Endothelial cell (in vitro differentiated cells): ENCODE results near the gene MGAT3. TPM values are rescaled to one million over a fixed set of nuclear protein-coding genes. Genes with fewer than 3 reads are reported as not detected.

Source experiments
- DNase-seq: peaks from one replicate; pipeline ENCODE4 v3.0.0; 2021; ENCODE audit warnings: low spot score
- H3K27ac Mint-ChIP-seq: one replicate; pipeline ENCODE4 v1.8.0; 2021; ENCODE audit warnings: mixed read lengths, inconsistent platforms; ENCODE audit not compliant: unreplicated experiment
- H3K27me3 Mint-ChIP-seq: one replicate; pipeline ENCODE4 v1.8.0; 2021; ENCODE audit warnings: mild to moderate bottlenecking, moderate library complexity, mixed read lengths, inconsistent platforms; ENCODE audit not compliant: unreplicated experiment
- H3K36me3 Mint-ChIP-seq: one replicate; pipeline ENCODE4 v1.8.0; 2021; ENCODE audit warnings: mild to moderate bottlenecking, low read depth, mixed read lengths, inconsistent platforms; ENCODE audit not compliant: unreplicated experiment
- H3K4me1 Mint-ChIP-seq: one replicate; pipeline ENCODE4 v1.8.0; 2021; ENCODE audit warnings: mild to moderate bottlenecking, mixed read lengths, inconsistent platforms; ENCODE audit not compliant: unreplicated experiment
- H3K4me3 Mint-ChIP-seq: one replicate; pipeline ENCODE4 v1.8.0; 2021; ENCODE audit warnings: mild to moderate bottlenecking, mixed read lengths, inconsistent platforms; ENCODE audit not compliant: unreplicated experiment
- H3K9me3 Mint-ChIP-seq: one replicate; pipeline ENCODE4 v1.8.0; 2021; ENCODE audit warnings: mixed read lengths, inconsistent platforms; ENCODE audit not compliant: unreplicated experiment
- CTCF ChIP-seq: fragments of 200-600 bp; sonication (generic); IDR thresholded peaks from one replicate; pipeline ENCODE4 v1.5.0; 2021; ENCODE audit warnings: antibody characterized with exemption; ENCODE audit not compliant: unreplicated experiment
- total RNA-seq: library from RNA; stranded (reverse); fragmentation: NEBNext Ultra II Directional; extraction: Animal tissue kit (Norgen Biotek cat#: 25700); gene quantifications from one replicate; pipeline ENCODE4 v1.2.1, GENCODE V29; 2021; ENCODE audit not compliant: unreplicated experiment

The MGAT3 gene
- total RNA-seq, 1 donor from 2014 or later: 0.87 TPM

DNA sequence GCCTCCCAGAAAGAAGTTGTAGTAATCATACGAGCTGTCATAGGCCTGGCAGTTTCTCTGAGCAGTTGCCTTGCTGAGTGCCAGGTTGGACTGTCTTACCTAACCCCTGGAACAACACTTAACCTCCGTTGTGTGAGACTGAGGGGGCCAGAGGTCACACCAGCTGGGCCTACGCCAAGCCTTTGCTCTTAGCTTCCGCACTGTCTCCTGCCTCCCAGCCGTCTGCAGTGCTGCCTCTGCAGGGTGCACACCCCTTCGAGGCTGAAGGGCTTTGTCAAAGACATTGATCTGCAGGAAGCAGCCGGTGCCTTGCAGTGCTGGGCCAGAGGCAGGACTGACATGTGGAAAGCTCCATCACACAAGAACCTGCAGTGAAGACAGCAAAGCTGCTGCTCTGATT lies 40.5 kb upstream of the MGAT3 start:
- Mint-ChIP-seq H3K9me3 (no peaks in the 10 kb centered on the region), H3K27me3 (peaks cover 14% of the 10 kb centered on the region), H3K27ac (no peak overlapping the region), H3K36me3 (peaks cover 27% of the 10 kb centered on the region), H3K4me1 (no peaks in the 10 kb centered on the region), H3K4me3 (no peak overlapping the region)
- no peak for TF ChIP-seq CTCF
- no peak for DNase-seq

- no peak overlapping the region for H3K27ac Mint-ChIP-seq
- peaks cover 14% of the 10 kb centered on the region for H3K27me3 Mint-ChIP-seq
- no peak for TF ChIP-seq CTCF
- no peak for DNase-seq
- H3K4me1 Mint-ChIP-seq: no peaks in the 10 kb centered on the region
- no peaks in the 10 kb centered on the region for H3K9me3 Mint-ChIP-seq
- no peak overlapping the region for H3K4me3 Mint-ChIP-seq
- peaks cover 33% of the 10 kb centered on the region for H3K36me3 Mint-ChIP-seq
These were observed 39.2 kb upstream of the MGAT3 start for GRCh38 chr22:39417641-39418040.

- H3K9me3 Mint-ChIP-seq: no peaks in the 10 kb centered on the region
- peaks cover 33% of the 10 kb centered on the region for H3K36me3 Mint-ChIP-seq
These were observed 38.1 kb upstream of the MGAT3 start for GRCh38 chr22:39418696-39419095.

GRCh38 chr22:39419096-39419495 lies 37.7 kb upstream of the MGAT3 start:
- TF ChIP-seq CTCF: no peak
- H3K9me3 Mint-ChIP-seq: no peaks in the 10 kb centered on the region
- H3K27me3 Mint-ChIP-seq: peaks cover 7% of the 10 kb centered on the region
- no peak for DNase-seq
- no peak overlapping the region for H3K27ac Mint-ChIP-seq
- no peaks in the 10 kb centered on the region for H3K4me1 Mint-ChIP-seq
- peaks cover 36% of the 10 kb centered on the region for H3K36me3 Mint-ChIP-seq
- H3K4me3 Mint-ChIP-seq: no peak overlapping the region

More at GRCh38 chr22:39418696-39419095, 38.1 kb upstream of the MGAT3 start:
- no peak overlapping the region for H3K4me3 Mint-ChIP-seq
- H3K4me1 Mint-ChIP-seq: no peaks in the 10 kb centered on the region
- no peak for TF ChIP-seq CTCF
- H3K27ac Mint-ChIP-seq: no peak overlapping the region
- no peak for DNase-seq
- peaks cover 11% of the 10 kb centered on the region for H3K27me3 Mint-ChIP-seq

DNA sequence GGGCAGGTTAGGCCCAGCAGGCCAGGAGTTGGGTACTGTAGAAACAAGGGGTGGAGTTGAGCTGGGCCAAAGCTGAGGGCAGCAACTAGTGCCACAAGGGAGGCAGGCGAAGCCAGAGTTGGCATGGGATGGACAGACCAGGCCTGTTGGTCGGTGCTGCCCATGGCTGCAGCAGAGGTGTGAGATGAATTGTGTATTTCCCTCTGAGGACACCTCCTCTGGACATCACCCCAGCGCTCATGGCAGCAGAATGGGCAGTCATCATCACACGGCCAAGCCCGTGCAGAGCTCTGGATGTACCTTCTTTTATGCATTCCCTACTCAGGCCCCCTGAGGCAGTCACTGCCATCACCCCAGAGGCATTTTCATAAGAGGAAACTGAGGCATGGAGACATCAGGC lies 36.9 kb upstream of the MGAT3 start:
- no peak for DNase-seq
- peaks cover 6% of the 10 kb centered on the region for H3K27me3 Mint-ChIP-seq
- no peaks in the 10 kb centered on the region for H3K4me1 Mint-ChIP-seq
- no peak overlapping the region for H3K27ac Mint-ChIP-seq
- no peaks in the 10 kb centered on the region for H3K9me3 Mint-ChIP-seq
- peaks cover 36% of the 10 kb centered on the region for H3K36me3 Mint-ChIP-seq
- H3K4me3 Mint-ChIP-seq: no peak overlapping the region
- no peak for TF ChIP-seq CTCF
